ENCODE measurements around the gene TESK2. TPM values are rescaled to one million over a fixed set of nuclear protein-coding genes. Genes with fewer than 3 reads are reported as not detected.

TESK2 gene
- total RNA-seq, 1 donor from 2014 or later, result 2.8 TPM

DNA sequence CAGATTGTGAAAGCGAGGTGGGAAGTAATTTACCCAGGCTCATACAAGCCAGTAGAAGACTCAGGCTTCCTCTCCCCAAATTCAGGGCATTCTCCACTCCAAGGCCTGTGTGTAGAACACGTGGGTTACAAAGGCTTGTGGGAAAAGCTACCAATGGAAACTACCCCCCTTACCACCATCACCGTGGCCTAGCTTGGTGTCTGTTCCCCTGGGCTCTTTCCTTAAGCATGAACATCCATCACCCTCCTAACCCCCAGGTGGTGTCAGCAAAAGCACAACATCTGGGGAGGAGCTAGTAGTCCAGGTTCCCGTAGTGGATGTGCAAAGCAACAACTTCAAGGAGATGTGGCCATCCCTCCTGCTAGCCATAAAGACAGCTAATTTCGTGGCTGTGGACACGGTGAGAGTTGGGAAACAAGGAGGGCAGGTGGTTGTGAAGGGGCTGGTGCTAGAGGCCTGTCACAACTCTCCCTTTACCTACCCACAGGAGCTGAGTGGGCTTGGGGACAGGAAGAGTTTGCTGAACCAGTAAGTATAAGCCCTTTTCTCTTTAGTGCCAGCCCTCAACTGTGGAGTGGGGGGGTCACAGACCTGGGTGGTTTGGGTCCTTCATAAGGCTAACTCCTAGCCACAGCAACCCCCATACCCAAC, 150.0 kb downstream of the TESK2 start:
- no peak for DNase-seq (ENCODE audit: low spot score)

- DNase-seq (ENCODE audit: low spot score), result peak; percentile 98
Measured at GRCh38 chr1:45339789-45340558, 151.0 kb downstream of the TESK2 start, which contains the start of the genes MUTYH and TOE1. Gene MUTYH (minus strand): TSS chr1:45340440. CDS start chr1:45334505, 5,935 bp downstream. Gene TOE1 (plus strand): TSS chr1:45340170. CDS start chr1:45340253, 83 bp downstream.

GRCh38 chr1:45337630-45338325, 153.2 kb downstream of the TESK2 start:
- no peak for DNase-seq (ENCODE audit: low spot score)

DNA sequence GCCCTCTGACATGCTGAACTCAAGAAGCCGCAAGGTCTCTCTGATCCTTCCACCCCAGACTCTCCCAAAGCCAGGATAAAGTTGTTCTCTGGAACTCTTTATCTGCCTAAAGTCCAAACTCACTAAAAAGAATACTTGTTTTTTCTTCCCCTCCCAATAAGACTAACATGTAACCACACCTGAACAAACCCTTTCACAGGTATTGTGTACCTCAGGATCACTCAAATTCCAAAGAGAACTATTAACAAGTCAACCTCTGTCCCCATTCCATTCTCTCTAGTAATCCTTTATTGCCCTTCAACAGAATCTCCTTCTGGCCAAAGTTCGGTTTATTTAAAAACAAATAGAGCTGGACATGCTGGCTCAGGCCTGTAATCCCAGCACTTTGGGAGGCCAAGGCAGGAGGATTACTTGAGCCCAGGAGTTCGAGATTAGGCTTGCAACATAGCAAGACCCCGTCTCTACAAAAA, 155.1 kb downstream of the TESK2 start:
- DNase-seq (ENCODE audit: low spot score), result no peak

DNA sequence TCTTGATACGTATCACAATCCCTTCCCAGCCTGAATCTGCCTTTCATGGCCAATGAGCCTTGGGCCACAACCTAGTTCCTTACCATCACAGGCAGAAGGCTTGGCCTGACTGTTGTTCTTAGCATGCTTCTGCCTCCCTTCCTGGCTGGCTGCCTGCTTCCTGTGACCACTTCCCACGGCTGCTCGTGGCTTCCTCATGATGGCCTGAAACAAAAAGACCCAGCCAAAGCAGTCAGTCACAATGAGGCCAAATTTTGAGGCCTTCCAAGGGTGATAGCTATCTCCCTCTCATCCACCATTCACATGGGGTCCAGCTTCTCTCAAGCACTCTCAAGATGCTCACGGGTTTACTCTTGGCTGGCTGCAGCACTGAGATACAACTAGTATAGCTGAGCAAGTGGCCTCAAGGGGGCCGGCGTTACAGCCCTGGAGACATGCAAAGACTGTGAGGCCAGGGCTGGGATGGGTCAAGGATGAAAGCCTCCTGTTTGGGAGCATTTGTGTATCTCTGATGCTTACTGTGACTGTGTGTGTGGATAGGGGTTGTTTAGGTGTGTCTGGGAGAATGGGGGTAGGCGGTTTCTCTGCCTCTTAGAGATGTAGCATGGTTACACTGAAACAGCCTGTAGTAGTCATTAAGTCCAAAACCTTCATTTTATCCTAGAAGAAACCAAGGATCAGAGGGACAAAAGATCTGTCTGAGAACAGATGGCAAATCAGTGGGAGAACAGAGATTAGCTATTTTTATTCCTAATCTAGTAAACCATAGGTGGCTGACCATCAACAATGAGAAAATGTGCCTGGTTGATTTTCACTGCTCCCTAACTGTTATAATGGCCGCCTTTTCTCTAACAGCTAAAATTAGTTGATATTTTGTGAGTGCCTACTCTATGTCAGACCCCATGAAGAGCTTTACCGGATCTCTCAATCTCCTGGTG, 156.4 kb downstream of the TESK2 start:
- no peak for DNase-seq (ENCODE audit: low spot score)

DNA sequence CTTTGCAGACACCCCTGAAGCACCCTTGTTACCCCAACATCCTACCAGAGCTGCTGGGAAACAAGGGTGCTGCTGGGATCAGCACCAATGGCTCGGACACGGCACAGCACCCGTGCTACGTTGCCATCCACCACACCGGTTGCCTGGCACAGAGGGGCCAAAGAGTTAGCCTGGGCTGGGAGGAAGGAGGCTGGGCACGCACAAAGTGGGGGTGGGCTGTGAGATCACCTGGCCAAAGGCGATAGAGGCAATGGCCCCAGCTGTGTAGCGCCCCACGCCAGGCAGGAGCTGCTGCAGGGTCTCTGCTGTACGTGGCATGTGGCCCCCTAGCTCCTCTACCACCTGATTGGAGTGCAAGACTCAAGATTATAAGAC, 158.6 kb downstream of the TESK2 start:
- peak; percentile 51 for DNase-seq (ENCODE audit: low spot score)

GRCh38 chr1:45331436-45332345, 159.3 kb downstream of the TESK2 start:
- DNase-seq (ENCODE audit: low spot score), result peak; percentile 77

- DNase-seq (ENCODE audit: low spot score), result peak; percentile 35
Measured at GRCh38 chr1:45329445-45329844, 161.5 kb downstream of the TESK2 start.

- DNase-seq (ENCODE audit: low spot score), result peak; percentile 55
Measured at GRCh38 chr1:45328680-45329079, 162.3 kb downstream of the TESK2 start.

- DNase-seq (ENCODE audit: low spot score), result peak; percentile 62
Measured at GRCh38 chr1:45327644-45328515, 163.1 kb downstream of the TESK2 start.

- peak; percentile 90 for DNase-seq (ENCODE audit: low spot score)
Measured at GRCh38 chr1:45326627-45327623, 164.0 kb downstream of the TESK2 start, which contains the start of gene HPDL. Gene HPDL (plus strand): TSS chr1:45326895. CDS start chr1:45327149, 254 bp downstream.

- peak; percentile 18 for DNase-seq (ENCODE audit: low spot score)
Measured at GRCh38 chr1:45325851-45326506, 165.0 kb downstream of the TESK2 start.

DNA sequence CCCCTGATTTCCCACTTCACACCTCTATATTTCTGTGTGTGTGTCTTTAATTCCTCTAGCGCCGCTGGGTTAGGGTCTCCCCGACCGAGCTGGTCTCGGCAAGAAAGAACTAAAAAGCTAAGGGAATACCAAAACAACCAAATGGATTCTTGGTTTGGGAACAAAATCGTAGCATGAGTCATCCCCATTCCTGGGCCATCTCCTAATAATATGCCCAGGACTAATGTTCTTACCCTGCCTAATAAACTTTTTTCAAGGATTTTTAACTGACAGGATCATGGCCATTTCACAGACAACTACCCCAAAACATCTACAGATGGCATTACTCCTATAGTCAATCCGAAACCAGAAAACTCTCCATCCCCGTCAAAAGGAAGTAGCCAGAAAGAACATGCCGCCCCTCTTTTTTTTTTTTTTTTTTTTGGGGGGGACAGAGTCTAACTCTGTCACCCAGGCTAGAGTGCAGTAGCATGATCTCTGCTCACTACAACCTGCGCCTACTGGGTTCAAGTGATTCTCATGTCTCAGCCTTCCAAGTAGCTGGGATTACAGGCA, 168.4 kb downstream of the TESK2 start:
- no peak for DNase-seq (ENCODE audit: low spot score)

GRCh38 chr1:45321444-45321843, 169.5 kb downstream of the TESK2 start:
- DNase-seq (ENCODE audit: low spot score), result no peak

GRCh38 chr1:45319761-45320160, 171.2 kb downstream of the TESK2 start:
- no peak for DNase-seq (ENCODE audit: low spot score)

DNA sequence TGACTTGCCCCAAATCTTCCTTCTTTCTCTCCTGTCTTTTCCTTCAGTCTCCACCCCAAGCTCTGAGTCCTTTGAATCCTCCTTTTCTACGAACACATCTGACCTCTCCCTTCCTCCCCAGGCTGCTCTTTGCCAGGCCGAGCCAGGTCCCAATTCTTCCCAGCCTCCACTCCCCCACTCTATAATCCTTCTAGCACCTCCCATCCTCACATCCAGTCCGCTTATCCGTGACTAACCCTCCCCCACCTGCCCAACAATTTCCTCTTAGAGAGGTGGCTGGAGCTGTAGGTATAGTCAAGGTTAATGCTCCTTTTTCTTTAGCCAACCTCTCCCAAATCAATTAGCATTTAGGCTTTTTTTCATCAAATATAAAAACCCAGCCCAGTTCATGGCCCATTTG, 173.8 kb downstream of the TESK2 start:
- DNase-seq (ENCODE audit: low spot score), result peak; percentile 37
